Endothelial cell of umbilical vein (primary cell): ENCODE results near the gene UCK1. TPM values are rescaled to one million over a fixed set of nuclear protein-coding genes. Genes with fewer than 3 reads are reported as not detected.

ENCODE experiments used
- BruUV-seq: library from RNA; stranded (reverse); fragments of 400-500 nt; replicated peaks from 2 replicates; lab custom pipeline; 2021; lab: Mats Ljungman, UMichigan
- CTCF ChIA-PET: fragments of 300-600, 350-600 bp; sonication (Branson Sonifier 250); formaldehyde crosslinking; loops from one replicate; lab custom pipeline; 2021; ENCODE audit warnings: antibody characterized with exemption, inconsistent platforms; lab: Charles Lee
- POLR2A ChIA-PET: fragments of 300-600, 350-600 bp; sonication (Branson Sonifier 250); formaldehyde crosslinking; loops from one replicate; lab custom pipeline; 2021; ENCODE audit warnings: antibody characterized with exemption, inconsistent platforms; lab: Charles Lee
- DNase-seq: peaks from one replicate; pipeline ENCODE4 v3.0.0-alpha.2; 2011; ENCODE audit warnings: low read depth, low spot score
- FAIRE-seq: peaks from 2 replicates; lab custom pipeline; 2011; peaks lifted over from hg19 to GRCh38; lab: Jason Lieb, UNC
- H2AFZ ChIP-seq: 2 replicates; pipeline ENCODE4 v1.6.0; 2012; ENCODE audit warnings: low read depth, low read length, control low read depth, inconsistent platforms
- H3K27ac ChIP-seq: 2 replicates; pipeline ENCODE4 v1.5.1; 2011; ENCODE audit warnings: low read depth, mild to moderate bottlenecking, control low read depth, low read length, moderate library complexity; ENCODE audit not compliant: insufficient read depth
- H3K27me3 ChIP-seq, 2 experiments: 2 replicates each; pipeline versions ENCODE4 v1.6.0 to v1.6.1; 2011; ENCODE audit warnings: low read length in 2 of 2, mixed read lengths in 1 of 2; ENCODE audit not compliant: control insufficient read depth in 2 of 2, insufficient read depth in 2 of 2
- H3K36me3 ChIP-seq, 2 experiments: 2 replicates in 1 of 2; 3 replicates in 1 of 2; pipeline ENCODE4 v1.5.1; 2011; ENCODE audit warnings: low read length in 2 of 2, mild to moderate bottlenecking in 1 of 2, moderate library complexity in 1 of 2; ENCODE audit not compliant: control insufficient read depth in 2 of 2, insufficient read depth in 2 of 2; ENCODE audit errors: extremely low read depth in 1 of 2
- H3K4me1 ChIP-seq: 3 replicates; pipeline ENCODE4 v1.5.1; 2011; ENCODE audit warnings: mild to moderate bottlenecking, low read length; ENCODE audit not compliant: control insufficient read depth, insufficient read depth; ENCODE audit errors: extremely low read depth
- H3K4me2 ChIP-seq: 2 replicates; pipeline ENCODE4 v1.6.1; 2011; ENCODE audit warnings: low read length, control low read depth, mixed read lengths; ENCODE audit not compliant: insufficient read depth
- H3K4me3 ChIP-seq, 3 experiments: fragments of 200-600 bp in 1 of 3; sonication (generic), shearing (Covaris generic) in 1 of 3; replicated peaks in 1 of 3; 2 replicates each; pipeline ENCODE4 v1.5.1; 2011 to 2016; ENCODE audit warnings: control low read depth in 3 of 3, low read length in 3 of 3, mild to moderate bottlenecking in 2 of 3, inconsistent platforms in 1 of 3, low read depth in 1 of 3, moderate library complexity in 1 of 3; ENCODE audit not compliant: insufficient read depth in 1 of 3
- H3K79me2 ChIP-seq: 2 replicates; pipeline ENCODE4 v1.6.0; 2012; ENCODE audit warnings: low read length, inconsistent platforms; ENCODE audit not compliant: control insufficient read depth, insufficient read depth
- H3K9ac ChIP-seq: replicated peaks from 2 replicates; pipeline ENCODE3; 2011; ENCODE audit warnings: low read length, control low read depth; ENCODE audit not compliant: insufficient read depth; ENCODE audit errors: extremely low read depth
- H3K9me1 ChIP-seq: replicated peaks from 3 replicates; pipeline ENCODE4 v1.6.0; 2011; ENCODE audit warnings: mild to moderate bottlenecking, low read length; ENCODE audit not compliant: control insufficient read depth, insufficient read depth; ENCODE audit errors: extremely low read depth
- H3K9me3 ChIP-seq: replicated peaks from 2 replicates; pipeline ENCODE4 v1.5.1; 2012; ENCODE audit warnings: low read length, inconsistent platforms; ENCODE audit not compliant: control insufficient read depth, insufficient read depth
- H4K20me1 ChIP-seq: replicated peaks from 2 replicates; pipeline ENCODE3; 2011; ENCODE audit warnings: mild to moderate bottlenecking, low read length; ENCODE audit not compliant: control insufficient read depth, insufficient read depth; ENCODE audit errors: extremely low read depth
- CTCF ChIP-seq, 2 donors: IDR thresholded peaks; 1 replicate in 1 of 2; 2 replicates in 1 of 2; pipeline ENCODE4 v1.5.1; 2011; ENCODE audit warnings: low read length in 2 of 2, mild to moderate bottlenecking in 2 of 2, moderate library complexity in 2 of 2, control low read depth in 1 of 2, inconsistent platforms in 1 of 2, low read depth in 1 of 2; ENCODE audit not compliant: insufficient read depth in 1 of 2; ENCODE audit errors: extremely low read depth in 1 of 2
- EZH2 ChIP-seq: IDR thresholded peaks from 2 replicates; pipeline ENCODE4 v1.6.1; 2012; ENCODE audit warnings: borderline replicate concordance, low read depth, mild to moderate bottlenecking, moderate library complexity, low read length, inconsistent platforms; ENCODE audit not compliant: severe bottlenecking
- FOS ChIP-seq: IDR thresholded peaks from 2 replicates; pipeline ENCODE4 v1.6.1; 2011; ENCODE audit warnings: mild to moderate bottlenecking, low read length, moderate library complexity, borderline replicate concordance; ENCODE audit not compliant: insufficient read depth
- GATA2 ChIP-seq: IDR thresholded peaks from 2 replicates; pipeline ENCODE4 v1.7.0; 2011; ENCODE audit warnings: low read depth, mild to moderate bottlenecking, moderate library complexity, mixed read lengths, low read length; ENCODE audit not compliant: insufficient read length, insufficient read depth
- JUN ChIP-seq: IDR thresholded peaks from 2 replicates; pipeline ENCODE4 v1.6.1; 2011; ENCODE audit warnings: borderline replicate concordance, low read depth; ENCODE audit not compliant: insufficient read length, insufficient read depth
- MAX ChIP-seq: IDR thresholded peaks from 2 replicates; pipeline ENCODE4 v1.6.1; 2011; ENCODE audit not compliant: insufficient read depth, insufficient read length
- MYC ChIP-seq: IDR thresholded peaks from one replicate; pipeline ENCODE4 v1.6.1; 2011; ENCODE audit warnings: mild to moderate bottlenecking, low read depth, low read length
- POLR2A ChIP-seq: IDR thresholded peaks from 2 replicates; pipeline ENCODE4 v1.6.1; 2012; ENCODE audit warnings: low read depth, mild to moderate bottlenecking, control low read depth, low read length
- POLR2AphosphoS5 ChIP-seq: IDR thresholded peaks from 2 replicates; pipeline ENCODE4 v1.6.1; 2012; ENCODE audit warnings: low read depth, mild to moderate bottlenecking, control low read depth, low read length, moderate library complexity; ENCODE audit not compliant: insufficient read depth
- dilution Hi-C: fragments of 300-500 bp; cut with MboI; formaldehyde crosslinking; loops from one replicate; pipeline ENCODE4 v1.15.0; 2019; ENCODE audit warnings: low sequenced_read_pairs; ENCODE audit not compliant: extremely low pct_ligation_motif_present
- intact Hi-C: fragments of 100-400 bp; cut with micrococcal nuclease; formaldehyde crosslinking; loops from one replicate; pipeline ENCODE4 v1.10.0; 2022
- polyA plus RNA-seq, 4 experiments: library from polyadenylated mRNA; depleted of rRNA in 3 of 4; stranded (reverse) in 3 of 4; unstranded in 1 of 4; fragments of >200 nt; gene quantifications; 2 replicates each; pipeline versions ENCODE4 v1.2.1 to v1.2.3, GENCODE V29; 2011 to 2012; ENCODE audit warnings: missing spikeins in 1 of 4
- total RNA-seq: library from RNA; stranded (reverse); gene quantifications from 2 replicates; pipeline ENCODE4 v1.2.3, GENCODE V29; 2021

Gene UCK1
- total and polyA plus RNA-seq, 2 donors (not counting 3 experiments of a cell fraction or from before 2014, with no cell fraction given), result 23.6 to 30.1 TPM

- H3K27me3 ChIP-seq, result no peaks in the 10 kb centered on the region
- H3K4me3 ChIP-seq, result no peak overlapping the region
- DNase-seq (no peak), FAIRE-seq (no peak)
- no peaks in the 10 kb centered on the region for H4K20me1 ChIP-seq
- no peaks in the 10 kb centered on the region for H3K9me1 ChIP-seq
- POLR2A ChIA-PET, result no interaction called here
- H3K27ac ChIP-seq, result no peak overlapping the region
- peaks cover 10% of the 10 kb centered on the region for H3K4me1 ChIP-seq
- no peak overlapping the region for H3K4me2 ChIP-seq
- no peak overlapping the region for H3K9ac ChIP-seq
- intact Hi-C loops, result no loop called here
- H3K36me3 ChIP-seq, result peaks cover 4 to 16% of the 10 kb centered on the region in 2 experiments
- TF ChIP-seq MYC (no peak), FOS (no peak)
- CTCF ChIA-PET, result no interaction called here
- BruUV-seq, result no TSS peak
- H3K9me3 ChIP-seq, result no peaks in the 10 kb centered on the region
- dilution Hi-C loops, result no loop called here
- peaks cover 1% of the 10 kb centered on the region for H3K79me2 ChIP-seq
- H2AFZ ChIP-seq, result no peak overlapping the region
These were observed 26.1 kb downstream of the UCK1 start for GRCh38 chr9:131505012-131505411.

- intact Hi-C loops, result loop anchor here (1.0 to 2.0 kb wide), 4 partner anchors 27 to 243 kb away; partner anchors contain the start of gene UCK1
- dilution Hi-C loops, result no loop called here
- Histone ChIP-seq H3K36me3 (peaks cover 7 to 18% of the 10 kb centered on the region in 2 experiments), H3K4me3 (peak overlapping the region; percentile 61 to 72 (median 62)), H3K9ac (peak overlapping the region; percentile 50), H3K27ac (no peak overlapping the region), H3K79me2 (peaks cover 1% of the 10 kb centered on the region), H3K4me2 (peak overlapping the region; percentile 78), H3K4me1 (peaks cover 10% of the 10 kb centered on the region), H3K9me3 (no peaks in the 10 kb centered on the region), H4K20me1 (no peaks in the 10 kb centered on the region), H2AFZ (peak overlapping the region; percentile 68), H3K9me1 (no peaks in the 10 kb centered on the region), H3K27me3 (no peaks in the 10 kb centered on the region)
- TF ChIP-seq GATA2 (no peak), EZH2 (no peak), JUN (no peak), MAX (no peak), MYC (no peak), POLR2A (no peak), POLR2AphosphoS5 (no peak), CTCF (IDR thresholded peaks at IDR 0.05; ENCODE audit: extremely low read depth in 1 of 2, insufficient read depth in 1 of 2, low read depth in 1 of 2, low read length in 2 of 2) (no peak), FOS (no peak)
- ChIA-PET POLR2A (no interaction called here), CTCF (interaction anchor here (1.1 to 1.7 kb wide), 3 partner anchors 10 to 235 kb away, joined by 3 to 5 read pairs (median 3); partner anchors contain the start of gene RAPGEF1)
- peak; percentile 34 for DNase-seq
- no TSS peak for BruUV-seq
- peak; percentile 44 for FAIRE-seq
These were observed 27.2 kb downstream of the UCK1 start for GRCh38 chr9:131503626-131504465.
